ENCODE results near the gene VPS33B. TPM values are rescaled to one million over a fixed set of nuclear protein-coding genes. Genes with fewer than 3 reads are reported as not detected.

VPS33B gene
- 4.8 TPM for total RNA-seq
- long read RNA-seq, partial matches to known transcripts, result 0 of 5 reads
- long read RNA-seq, other reads (novel, unspliced or antisense), result 2 of 5 reads

DNA sequence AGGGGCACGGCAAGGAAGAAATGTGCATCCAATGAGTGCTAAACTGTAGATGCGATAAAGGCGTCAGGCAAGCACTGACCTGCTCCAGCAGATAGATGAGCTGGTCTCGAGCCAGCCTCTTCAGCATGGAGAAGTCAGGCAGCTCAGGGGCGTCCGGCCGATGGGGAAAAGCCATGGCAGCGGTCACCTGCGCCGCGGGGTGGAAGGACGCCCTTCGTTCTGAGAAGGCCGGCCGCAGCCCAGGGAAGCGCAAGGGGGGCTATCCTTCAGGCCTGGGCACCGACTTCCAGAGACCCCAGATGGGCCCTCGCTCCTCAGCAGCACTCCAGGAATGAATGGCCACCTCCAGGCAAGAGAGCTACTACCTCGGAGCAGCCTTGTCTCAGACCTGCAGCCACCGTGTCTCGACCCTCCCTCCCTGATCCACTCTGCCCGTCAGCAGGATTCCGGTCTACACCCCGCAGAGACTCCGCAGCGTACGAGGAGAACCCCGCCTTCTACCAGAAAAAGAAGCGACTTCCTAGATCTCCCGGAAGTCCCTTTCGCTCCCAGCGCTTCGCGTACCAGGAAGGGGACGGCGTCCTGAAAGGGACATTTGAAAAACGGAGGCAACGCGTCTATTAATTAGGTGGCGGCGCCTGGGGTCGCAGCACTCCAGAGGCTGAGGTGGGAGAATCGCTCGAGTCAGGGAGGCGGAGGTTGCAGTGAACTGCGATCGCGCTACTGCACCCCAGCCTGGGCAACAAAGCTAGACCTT lies at the start of gene VPS33B:
TSS of gene VPS33B (minus strand) at position 520 of the 757 bp plus-strand sequence. CDS start at position 175, 345 bp downstream.
- Histone ChIP-seq H3K4me1 (peaks cover 31% of the 10 kb centered on the region), H3K27me3 (ENCODE audit: low read depth) (no peaks in the 10 kb centered on the region), H3K9me3 (replicated peaks) (no peaks in the 10 kb centered on the region), H3K27ac (replicated peaks) (peak within 1 kb of the TSS; percentile 85), H3K4me3 (peak within 1 kb of the TSS; percentile 89), H3K36me3 (no peaks in the 10 kb centered on the region)
- peak; percentile 82 for DNase-seq
- intact Hi-C loops (cut with micrococcal nuclease), result no loop called here
- TF ChIP-seq CTCF (IDR thresholded peaks at IDR 0.05; ENCODE audit: borderline replicate concordance), result no peak

DNA sequence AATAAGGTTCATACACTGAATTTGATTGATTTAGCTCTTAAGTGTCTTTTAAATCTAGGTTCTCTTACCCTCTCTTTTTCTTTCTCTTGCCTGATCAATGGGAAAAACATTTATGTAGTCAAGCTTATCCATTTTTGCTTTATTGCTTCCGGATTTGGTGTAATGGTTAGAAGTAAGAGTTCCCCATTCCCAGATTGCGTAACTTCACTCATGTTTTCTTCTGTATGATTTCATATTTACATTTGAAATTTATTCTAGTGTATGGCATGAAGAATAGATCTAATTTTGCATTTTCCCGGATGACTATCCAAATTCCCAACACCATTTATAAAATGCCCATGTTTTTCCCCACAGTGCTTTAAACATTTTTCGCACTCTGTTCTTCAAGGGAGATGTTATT lies 49.8 kb upstream of the VPS33B start:
- no peak for TF ChIP-seq CTCF (IDR thresholded peaks at IDR 0.05; ENCODE audit: borderline replicate concordance)
- no peak overlapping the region for H3K4me3 ChIP-seq

DNA sequence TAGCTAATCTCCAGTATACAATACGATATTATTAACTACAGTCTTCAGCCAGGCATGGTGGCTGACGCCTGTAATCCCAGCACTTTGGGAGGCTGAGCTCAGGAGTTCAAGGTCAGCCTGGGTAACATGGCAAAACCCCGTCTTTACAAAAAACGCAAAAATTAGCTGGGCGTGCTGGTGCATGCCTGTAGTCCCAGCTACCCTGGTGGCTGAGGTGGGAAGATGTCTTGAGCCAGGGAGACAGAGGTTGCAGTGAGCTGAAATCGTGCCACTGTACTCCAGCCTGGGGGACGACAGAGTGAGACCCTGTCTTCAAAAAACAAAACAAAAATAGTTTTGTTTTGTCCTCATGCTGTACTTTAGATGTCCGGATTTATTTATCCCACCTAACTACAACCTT lies 48.5 kb upstream of the VPS33B start:
- no peaks in the 10 kb centered on the region for H3K9me3 ChIP-seq (replicated peaks)
- peaks cover 20% of the 10 kb centered on the region for H3K27me3 ChIP-seq (ENCODE audit: low read depth)
- no peak overlapping the region for H3K4me3 ChIP-seq
- no peak for DNase-seq
- TF ChIP-seq CTCF (IDR thresholded peaks at IDR 0.05; ENCODE audit: borderline replicate concordance), result no peak
- intact Hi-C loops (cut with micrococcal nuclease), result no loop called here
- no peaks in the 10 kb centered on the region for H3K36me3 ChIP-seq
- no peak overlapping the region for H3K27ac ChIP-seq (replicated peaks)
- H3K4me1 ChIP-seq, result no peaks in the 10 kb centered on the region

More for the DNA sequence above, 49.8 kb upstream of the VPS33B start:
- Histone ChIP-seq H3K36me3 (no peaks in the 10 kb centered on the region), H3K9me3 (replicated peaks) (no peaks in the 10 kb centered on the region), H3K27ac (replicated peaks) (no peak overlapping the region), H3K4me1 (no peaks in the 10 kb centered on the region), H3K27me3 (ENCODE audit: low read depth) (peaks cover 20% of the 10 kb centered on the region)
- intact Hi-C loops (cut with micrococcal nuclease), result no loop called here
- DNase-seq, result no peak

DNA sequence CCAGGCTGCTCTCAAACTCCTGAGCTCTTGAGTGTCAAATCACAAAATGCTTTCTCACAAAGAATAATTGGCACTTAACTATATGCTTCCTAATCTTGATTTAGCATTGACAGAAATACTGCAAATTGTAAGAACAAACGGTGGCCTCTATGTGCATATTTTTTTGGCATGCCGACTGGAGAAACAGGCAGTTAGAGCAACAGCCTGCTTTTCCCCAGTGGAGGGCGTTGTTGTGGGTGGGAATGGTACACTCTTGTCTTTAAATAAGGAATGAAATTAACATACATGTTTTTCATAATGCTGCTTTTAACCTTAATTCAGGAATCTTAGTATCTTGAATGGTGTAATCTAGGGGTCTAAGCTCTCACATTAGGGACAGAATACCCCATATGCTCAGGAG lies 46.6 kb upstream of the VPS33B start:
- H3K4me1 ChIP-seq, result no peaks in the 10 kb centered on the region
- intact Hi-C loops (cut with micrococcal nuclease), result loop anchor here (10.0 kb wide), 1 partner anchor 76 kb away; no protein-coding TSS in a partner anchor
- TF ChIP-seq CTCF (IDR thresholded peaks at IDR 0.05; ENCODE audit: borderline replicate concordance), result peak; percentile 12
- H3K27me3 ChIP-seq (ENCODE audit: low read depth), result peaks cover 20% of the 10 kb centered on the region
- H3K27ac ChIP-seq (replicated peaks), result no peak overlapping the region
- H3K36me3 ChIP-seq, result no peaks in the 10 kb centered on the region
- H3K4me3 ChIP-seq, result no peak overlapping the region
- H3K9me3 ChIP-seq (replicated peaks), result peaks cover 6% of the 10 kb centered on the region
- no peak for DNase-seq

- Histone ChIP-seq H3K27me3 (ENCODE audit: low read depth) (peaks cover 20% of the 10 kb centered on the region), H3K9me3 (replicated peaks) (peaks cover 6% of the 10 kb centered on the region), H3K4me3 (no peak overlapping the region), H3K27ac (replicated peaks) (no peak overlapping the region), H3K36me3 (no peaks in the 10 kb centered on the region), H3K4me1 (no peaks in the 10 kb centered on the region)
- no peak for TF ChIP-seq CTCF (IDR thresholded peaks at IDR 0.05; ENCODE audit: borderline replicate concordance)
- no peak for DNase-seq
- intact Hi-C loops (cut with micrococcal nuclease), result loop anchor here (10.0 kb wide), 1 partner anchor 76 kb away; no protein-coding TSS in a partner anchor
Measured at GRCh38 chr15:91068436-91068835, 46.0 kb upstream of the VPS33B start.
